HG03439 (cell line): Measurements from ENCODE around the gene MKS1.

Experiments
- ATAC-seq: cut with Tn5 transposase; IDR thresholded peaks from one replicate; pipeline ENCODE4 v1.9.1; 2021; ENCODE audit warnings: mild to moderate bottlenecking, moderate library complexity; ENCODE audit not compliant: unreplicated experiment

MKS1 gene

DNA sequence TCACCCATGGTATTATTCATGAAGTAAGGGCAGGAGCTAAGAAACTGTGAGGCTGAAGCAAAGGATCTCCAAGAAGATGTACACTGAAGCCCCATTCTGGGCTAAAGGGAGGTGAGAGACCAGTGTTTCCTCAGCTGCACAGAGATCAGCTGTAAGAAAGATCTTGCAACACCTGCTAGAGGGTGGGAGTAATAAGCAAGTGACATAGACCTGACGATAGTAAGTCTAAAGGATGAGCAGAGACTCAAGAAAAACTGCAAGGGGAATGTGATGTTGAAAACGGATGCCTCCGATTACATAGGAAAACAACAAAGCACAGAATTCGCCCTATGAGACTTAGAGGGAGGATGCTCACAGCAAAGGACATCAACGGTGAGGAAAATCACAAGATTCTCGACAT is 52.4 kb downstream of the MKS1 start, which contains the start of gene OR4D2:
OR4D2 (plus strand) TSS at position 301 of the 400 bp plus-strand sequence. CDS start 2,674 bp downstream, outside the sequence.
- ATAC-seq, result no peak

GRCh38 chr17:58165981-58166380 is 53.1 kb downstream of the MKS1 start:
- no peak for ATAC-seq

DNA sequence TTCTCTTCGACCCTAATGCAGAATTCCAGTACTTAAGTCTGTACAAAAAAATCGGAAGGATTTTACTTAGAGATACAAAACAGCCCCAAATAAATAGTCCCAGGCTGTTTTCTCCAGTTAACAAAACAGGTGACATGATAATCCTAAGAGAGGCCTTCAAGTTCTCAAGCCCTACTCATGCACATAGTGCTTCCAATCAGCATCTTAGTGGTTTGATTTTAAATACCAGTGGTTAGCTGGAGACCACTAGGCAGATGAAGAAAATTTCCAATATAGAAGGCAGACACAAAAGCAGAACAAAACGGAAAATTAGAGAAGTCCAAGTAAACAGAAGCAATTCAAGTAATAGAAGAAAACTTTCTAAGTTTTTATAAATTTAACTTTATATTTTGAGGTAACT is 57.5 kb downstream of the MKS1 start:
- no peak for ATAC-seq

GRCh38 chr17:58158181-58158580 is 60.9 kb downstream of the MKS1 start:
- ATAC-seq, result no peak

GRCh38 chr17:58156839-58157803 is 61.9 kb downstream of the MKS1 start:
- ATAC-seq, result no peak
